Subcutaneous abdominal adipose tissue (tissue), 5 donors: Measurements from ENCODE around the gene KDM7A.

Experiments used
- H3K27ac ChIP-seq: one replicate; pipeline ENCODE4 v1.7.0; 2013; ENCODE audit warnings: low read depth, mild to moderate bottlenecking, inconsistent platforms, low read length, moderate library complexity
- H3K27me3 ChIP-seq, 5 donors: one replicate each; pipeline ENCODE4 v1.7.0; 2013; ENCODE audit warnings: low read length in 5 of 5, inconsistent platforms in 1 of 5; ENCODE audit not compliant: control insufficient read depth in 5 of 5, insufficient read depth in 4 of 5
- H3K36me3 ChIP-seq, 5 donors: one replicate each; pipeline ENCODE4 v1.7.0; 2013; ENCODE audit warnings: low read length in 5 of 5; ENCODE audit not compliant: control insufficient read depth in 5 of 5, insufficient read depth in 5 of 5
- H3K4me1 ChIP-seq, 5 donors: one replicate each; pipeline ENCODE4 v1.7.0; 2013; ENCODE audit warnings: low read length in 5 of 5, mild to moderate bottlenecking in 3 of 5, moderate library complexity in 1 of 5; ENCODE audit not compliant: control insufficient read depth in 5 of 5, insufficient read depth in 5 of 5
- H3K4me3 ChIP-seq, 5 donors: one replicate each; pipeline ENCODE4 v1.7.0; 2013; ENCODE audit warnings: low read length in 5 of 5, low read depth in 1 of 5
- H3K9ac ChIP-seq, 5 donors: one replicate each; pipeline ENCODE4 v1.7.0; 2013; ENCODE audit warnings: low read length in 5 of 5, mild to moderate bottlenecking in 4 of 5, moderate library complexity in 3 of 5
- H3K9me3 ChIP-seq, 5 donors: one replicate each; pipeline ENCODE4 v1.7.0; 2013; ENCODE audit warnings: low read length in 5 of 5; ENCODE audit not compliant: control insufficient read depth in 5 of 5
- donor health status: healthy.
- donor health status: healthy.
- donor health status: healthy.
- donor health status: healthy.
- donor health status: healthy.

Gene KDM7A

DNA sequence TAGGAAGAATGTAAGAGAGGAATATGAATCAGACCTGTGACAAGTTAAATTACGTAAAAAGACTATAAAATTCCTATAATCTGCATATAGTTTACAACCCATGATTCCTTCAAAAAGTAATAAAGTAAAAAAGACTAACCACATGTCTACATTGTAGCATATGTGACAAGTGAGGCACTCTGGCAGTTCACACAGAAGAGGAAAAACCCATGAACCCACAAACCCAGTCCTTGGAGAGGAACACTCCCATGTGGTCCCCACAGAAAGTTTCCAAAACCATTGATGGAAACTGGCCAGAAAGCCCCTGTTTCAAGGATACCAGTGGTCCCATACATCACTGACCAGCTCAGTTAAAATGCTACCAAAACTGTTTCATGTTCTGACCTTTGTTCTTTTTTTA, 15.7 kb downstream of the KDM7A start:
- Histone ChIP-seq H3K36me3 (peaks cover 0 to 4% (median 0%) of the 10 kb centered on the region in 5 donors), H3K27ac (no peak overlapping the region), H3K27me3 (no peaks in the 10 kb centered on the region), H3K4me1 (peaks cover 0 to 15% (median 3%) of the 10 kb centered on the region in 5 donors), H3K4me3 (no peak overlapping the region), H3K9ac (no peak overlapping the region), H3K9me3 (no peaks in the 10 kb centered on the region)

DNA sequence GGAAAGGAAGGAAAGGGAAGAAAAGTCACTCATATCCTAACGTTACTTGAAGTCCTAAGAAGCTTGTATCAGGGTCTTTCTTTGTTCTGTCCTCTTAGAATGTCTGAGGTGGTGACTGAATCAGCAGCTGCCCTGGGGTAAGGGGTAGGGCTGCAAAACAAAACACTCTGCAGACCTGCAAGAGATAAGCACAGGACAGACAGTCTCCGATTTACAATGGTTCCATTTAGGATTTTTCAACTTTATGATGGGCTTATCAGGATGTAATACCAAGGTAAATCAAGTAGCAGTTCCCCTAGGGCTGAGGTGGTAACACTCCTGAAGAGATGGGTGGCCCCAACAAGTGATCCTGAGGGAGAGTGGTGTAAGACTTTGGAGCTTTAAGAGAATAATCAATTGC, 16.5 kb downstream of the KDM7A start:
- Histone ChIP-seq H3K27ac (no peak overlapping the region), H3K9me3 (no peaks in the 10 kb centered on the region), H3K36me3 (peaks cover 0 to 4% (median 0%) of the 10 kb centered on the region in 5 donors), H3K27me3 (no peaks in the 10 kb centered on the region), H3K9ac (no peak overlapping the region), H3K4me1 (peaks cover 0 to 17% (median 7%) of the 10 kb centered on the region in 5 donors), H3K4me3 (no peak overlapping the region)

DNA sequence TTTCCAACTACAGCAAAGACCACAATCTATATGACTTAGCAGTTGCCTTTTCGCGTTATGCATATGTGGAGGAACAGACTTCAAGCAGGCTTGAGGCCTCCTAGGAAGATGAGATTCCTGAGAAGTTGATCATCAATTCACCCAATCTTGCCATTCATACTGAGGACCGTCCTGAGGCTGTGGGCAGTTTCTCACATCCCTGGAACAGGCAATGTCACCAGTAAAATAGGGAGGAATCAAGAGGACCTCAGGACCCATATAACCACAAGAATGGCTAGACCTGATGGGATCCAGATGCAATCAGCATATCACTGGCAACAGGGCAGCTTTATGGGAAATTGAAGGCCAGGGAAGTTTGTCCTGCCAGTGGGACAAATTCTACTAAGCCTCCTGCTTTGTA, 17.3 kb downstream of the KDM7A start:
- Histone ChIP-seq H3K9me3 (no peaks in the 10 kb centered on the region), H3K27ac (no peak overlapping the region), H3K36me3 (peaks cover 0 to 4% (median 0%) of the 10 kb centered on the region in 5 donors), H3K4me3 (no peak overlapping the region), H3K4me1 (peaks cover 0 to 19% (median 11%) of the 10 kb centered on the region in 5 donors), H3K9ac (no peak overlapping the region), H3K27me3 (no peaks in the 10 kb centered on the region)

DNA sequence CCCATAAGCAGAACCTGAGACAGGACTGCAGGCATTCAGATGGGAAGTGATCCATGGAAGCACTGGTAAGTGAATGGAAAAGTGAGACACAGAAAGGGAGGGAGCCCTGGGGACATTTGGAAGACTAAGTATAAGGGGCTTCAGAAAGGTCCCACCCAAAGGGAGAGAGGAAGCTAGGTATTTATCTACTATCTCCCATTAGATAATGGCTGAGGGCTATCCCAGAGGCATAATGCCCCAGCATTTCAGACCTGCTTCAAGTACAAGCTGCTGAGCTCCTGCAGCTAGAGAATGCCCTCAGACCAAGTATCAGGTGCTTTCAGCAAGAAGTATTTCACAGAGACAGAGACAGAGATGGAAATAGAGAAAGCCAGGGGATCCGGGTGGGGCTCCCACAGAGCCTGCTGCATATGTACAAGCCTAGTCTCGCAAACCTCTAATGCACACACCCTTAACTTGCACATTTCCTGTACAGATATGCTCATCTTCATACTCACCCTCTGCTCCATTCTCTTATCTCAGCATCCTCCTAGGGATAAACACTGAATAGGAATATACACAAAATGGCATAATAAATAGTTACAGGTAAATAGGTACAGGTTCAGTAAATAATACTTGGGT, 20.2 kb downstream of the KDM7A start:
- no peak overlapping the region for H3K9ac ChIP-seq
- no peak overlapping the region for H3K27ac ChIP-seq
- peaks cover 0 to 25% (median 17%) of the 10 kb centered on the region in 5 donors for H3K4me1 ChIP-seq

DNA sequence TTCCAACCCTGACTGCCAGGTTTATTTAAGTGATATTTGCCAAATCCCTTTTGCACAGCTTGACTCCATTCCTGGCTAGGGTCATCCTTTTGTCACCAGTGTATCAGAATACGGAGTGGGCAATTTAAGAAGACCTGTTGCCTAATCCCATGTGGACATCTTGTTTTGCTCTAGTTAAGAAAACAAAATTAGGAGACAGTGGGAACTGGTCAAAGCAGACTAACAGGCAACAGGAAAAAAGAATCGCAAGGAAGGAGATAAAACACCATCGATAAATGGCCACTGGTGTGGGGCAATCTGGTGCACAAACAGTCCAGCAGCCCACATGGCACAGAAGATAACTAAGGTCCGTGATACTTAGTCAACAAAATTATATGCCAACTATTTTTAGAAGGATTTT, 21.4 kb downstream of the KDM7A start:
- no peak overlapping the region for H3K27ac ChIP-seq
- no peaks in the 10 kb centered on the region for H3K9me3 ChIP-seq
- peaks cover 0 to 4% (median 0%) of the 10 kb centered on the region in 5 donors for H3K36me3 ChIP-seq
- no peaks in the 10 kb centered on the region for H3K27me3 ChIP-seq
- peaks cover 0 to 25% (median 14%) of the 10 kb centered on the region in 5 donors for H3K4me1 ChIP-seq
- H3K9ac ChIP-seq: no peak overlapping the region
- no peak overlapping the region for H3K4me3 ChIP-seq

More for the DNA sequence above, 20.2 kb downstream of the KDM7A start:
- no peak overlapping the region for H3K4me3 ChIP-seq
- H3K9me3 ChIP-seq: no peaks in the 10 kb centered on the region
- no peaks in the 10 kb centered on the region for H3K27me3 ChIP-seq
- H3K36me3 ChIP-seq: peaks cover 0 to 4% (median 0%) of the 10 kb centered on the region in 5 donors

DNA sequence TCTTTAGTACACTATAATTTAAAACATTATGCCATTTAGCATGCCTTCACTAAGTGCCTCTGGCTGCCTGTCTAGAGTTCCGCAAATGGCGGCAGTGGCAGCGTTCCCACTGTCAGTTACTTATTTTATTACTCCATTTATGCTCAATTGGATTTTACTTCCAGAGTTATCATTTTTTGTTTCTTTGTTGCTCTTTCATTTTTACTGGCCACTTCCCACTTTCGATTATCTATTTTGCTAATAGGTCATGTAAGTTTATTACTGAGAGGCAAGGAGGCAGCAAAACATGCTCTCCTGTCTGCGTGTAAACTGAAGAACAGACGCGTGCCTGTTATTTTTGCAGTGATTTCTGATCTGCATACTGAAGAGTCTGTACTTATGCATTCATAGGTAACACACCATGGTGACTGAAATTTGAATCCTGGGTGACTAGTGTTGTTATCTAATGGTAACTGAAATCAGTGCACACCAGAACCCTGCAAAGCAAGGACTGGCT, 23.1 kb downstream of the KDM7A start:
- no peaks in the 10 kb centered on the region for H3K27me3 ChIP-seq
- H3K4me1 ChIP-seq: peaks cover 0 to 25% (median 11%) of the 10 kb centered on the region in 5 donors
- no peak overlapping the region for H3K9ac ChIP-seq
- no peak overlapping the region for H3K27ac ChIP-seq
- peaks cover 0 to 2% (median 0%) of the 10 kb centered on the region in 5 donors for H3K36me3 ChIP-seq
- no peak overlapping the region for H3K4me3 ChIP-seq
- H3K9me3 ChIP-seq: no peaks in the 10 kb centered on the region

DNA sequence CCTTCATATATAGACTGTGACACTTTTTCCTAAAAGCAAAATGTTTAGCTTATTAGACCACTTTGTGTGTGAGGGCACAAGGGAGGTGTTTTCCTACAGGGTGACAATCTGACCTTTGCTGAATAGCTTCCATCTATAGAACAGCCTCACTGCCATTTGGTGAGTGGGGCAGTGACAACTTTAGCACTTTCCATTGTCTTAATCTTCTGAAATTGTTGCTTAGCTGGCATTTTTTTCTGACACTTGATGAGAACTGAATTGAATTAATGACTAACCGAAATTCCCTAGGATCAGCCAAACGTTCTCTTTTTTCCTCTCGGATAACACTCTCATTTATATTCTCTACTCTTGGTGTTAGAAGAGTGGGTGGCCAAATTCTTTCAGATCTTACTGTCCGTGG, 30.2 kb downstream of the KDM7A start:
- Histone ChIP-seq H3K4me3 (no peak overlapping the region), H3K9ac (no peak overlapping the region), H3K36me3 (peaks cover 0 to 3% (median 0%) of the 10 kb centered on the region in 5 donors), H3K27me3 (no peaks in the 10 kb centered on the region), H3K9me3 (no peaks in the 10 kb centered on the region), H3K27ac (no peak overlapping the region), H3K4me1 (peaks cover 0 to 5% (median 0%) of the 10 kb centered on the region in 5 donors)

DNA sequence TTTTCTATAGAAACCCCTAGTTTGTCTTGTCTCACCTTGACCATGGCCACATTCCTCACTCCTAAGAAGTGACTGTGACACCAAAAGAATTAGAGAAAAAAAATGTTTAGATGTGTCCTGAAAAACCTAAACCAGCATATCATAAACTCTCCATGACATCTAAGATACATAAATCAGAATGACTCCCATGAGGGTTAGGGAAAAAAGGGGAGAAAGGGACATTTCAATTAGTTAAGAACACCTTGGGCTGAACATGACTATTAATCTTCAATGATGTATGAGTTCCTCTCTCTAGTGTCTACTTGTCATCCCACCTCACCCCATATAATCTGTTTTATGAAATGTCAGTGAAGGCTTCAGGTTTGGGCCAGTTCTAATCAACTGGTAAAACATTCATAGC, 31.1 kb downstream of the KDM7A start:
- Histone ChIP-seq H3K27ac (no peak overlapping the region), H3K4me3 (no peak overlapping the region), H3K9ac (no peak overlapping the region), H3K9me3 (no peaks in the 10 kb centered on the region), H3K4me1 (peaks cover 0 to 5% (median 0%) of the 10 kb centered on the region in 5 donors), H3K27me3 (no peaks in the 10 kb centered on the region), H3K36me3 (peaks cover 0 to 3% (median 0%) of the 10 kb centered on the region in 5 donors)

DNA sequence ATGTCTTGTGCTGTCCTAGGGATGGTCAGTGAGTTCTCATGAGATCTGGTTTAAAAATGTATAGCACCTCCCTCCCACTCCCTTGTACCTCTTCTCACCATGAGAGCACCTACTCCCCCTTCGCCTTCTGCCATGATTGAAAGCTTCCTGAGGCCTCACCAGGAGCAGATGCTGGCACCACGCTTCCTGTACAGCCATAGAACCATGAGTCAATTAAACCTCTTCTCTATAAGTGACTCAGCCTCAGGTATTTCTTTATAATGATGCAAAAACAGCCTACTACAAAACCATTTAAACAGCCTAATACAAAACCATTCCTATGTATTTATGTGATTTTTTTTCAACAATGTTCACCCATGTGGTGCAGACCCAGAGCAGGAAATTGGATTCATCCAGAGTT, 32.0 kb downstream of the KDM7A start:
- no peak overlapping the region for H3K4me3 ChIP-seq
- H3K9me3 ChIP-seq: no peaks in the 10 kb centered on the region
- no peak overlapping the region for H3K9ac ChIP-seq
- H3K27me3 ChIP-seq: no peaks in the 10 kb centered on the region
- no peak overlapping the region for H3K27ac ChIP-seq
- peaks cover 0 to 5% (median 0%) of the 10 kb centered on the region in 5 donors for H3K4me1 ChIP-seq
- peaks cover 0 to 3% (median 0%) of the 10 kb centered on the region in 5 donors for H3K36me3 ChIP-seq

DNA sequence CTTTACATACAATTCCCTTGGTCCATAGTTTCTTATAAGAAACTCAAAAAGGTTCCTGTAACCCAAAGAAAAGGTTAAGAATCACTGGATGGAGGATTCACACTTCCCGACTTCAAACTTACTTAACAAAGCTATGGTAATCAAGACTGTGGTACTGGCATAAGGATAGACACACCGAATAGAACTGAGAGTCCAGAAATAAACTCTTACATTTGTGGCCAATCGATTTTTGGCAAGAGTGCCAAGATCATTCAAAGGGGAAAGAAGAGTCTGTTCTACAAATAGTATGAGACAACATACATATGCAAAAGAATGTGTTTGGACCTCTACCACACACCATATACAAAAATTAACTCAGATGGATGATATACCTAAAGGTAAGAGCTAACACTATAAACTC, 32.8 kb downstream of the KDM7A start:
- Histone ChIP-seq H3K9ac (no peak overlapping the region), H3K36me3 (peaks cover 0 to 3% (median 0%) of the 10 kb centered on the region in 5 donors), H3K27ac (no peak overlapping the region), H3K27me3 (no peaks in the 10 kb centered on the region), H3K4me3 (no peak overlapping the region), H3K4me1 (peaks cover 0 to 5% (median 0%) of the 10 kb centered on the region in 5 donors), H3K9me3 (no peaks in the 10 kb centered on the region)
